Measurements from ENCODE around the gene CENPT.

The CENPT gene

DNA sequence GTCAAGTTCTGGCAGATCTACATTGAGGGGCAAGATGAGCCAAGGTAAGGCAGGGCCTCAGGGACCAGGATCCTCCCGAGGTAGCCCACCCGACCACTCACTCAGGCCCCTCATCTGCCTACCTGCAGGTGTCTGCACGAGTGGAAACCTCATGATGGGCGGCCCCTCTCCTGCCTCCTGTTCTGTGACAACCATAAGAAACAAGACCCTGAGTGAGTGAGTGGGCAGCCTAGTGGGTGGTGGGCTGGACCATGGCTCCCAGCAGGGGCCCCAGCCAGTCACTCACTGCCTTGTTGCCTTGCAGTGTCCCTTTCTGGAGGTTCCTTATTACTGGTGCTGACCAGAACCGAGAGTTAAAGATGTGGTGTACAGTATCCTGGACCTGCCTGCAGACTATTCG, 30.7 kb upstream of the CENPT start:
- no peak overlapping the region for H3K4me2 ChIP-seq (ENCODE audit: low read depth, low read length, poor library complexity, severe bottlenecking)
- no peak overlapping the region for H3K27ac ChIP-seq (ENCODE audit: low read depth, low read length)
- TF ChIP-seq EZH2phosphoT487 (conservative IDR thresholded peaks at IDR 0.05; ENCODE audit: low read length), result no peak
- TF ChIP-seq, protein P1, sequence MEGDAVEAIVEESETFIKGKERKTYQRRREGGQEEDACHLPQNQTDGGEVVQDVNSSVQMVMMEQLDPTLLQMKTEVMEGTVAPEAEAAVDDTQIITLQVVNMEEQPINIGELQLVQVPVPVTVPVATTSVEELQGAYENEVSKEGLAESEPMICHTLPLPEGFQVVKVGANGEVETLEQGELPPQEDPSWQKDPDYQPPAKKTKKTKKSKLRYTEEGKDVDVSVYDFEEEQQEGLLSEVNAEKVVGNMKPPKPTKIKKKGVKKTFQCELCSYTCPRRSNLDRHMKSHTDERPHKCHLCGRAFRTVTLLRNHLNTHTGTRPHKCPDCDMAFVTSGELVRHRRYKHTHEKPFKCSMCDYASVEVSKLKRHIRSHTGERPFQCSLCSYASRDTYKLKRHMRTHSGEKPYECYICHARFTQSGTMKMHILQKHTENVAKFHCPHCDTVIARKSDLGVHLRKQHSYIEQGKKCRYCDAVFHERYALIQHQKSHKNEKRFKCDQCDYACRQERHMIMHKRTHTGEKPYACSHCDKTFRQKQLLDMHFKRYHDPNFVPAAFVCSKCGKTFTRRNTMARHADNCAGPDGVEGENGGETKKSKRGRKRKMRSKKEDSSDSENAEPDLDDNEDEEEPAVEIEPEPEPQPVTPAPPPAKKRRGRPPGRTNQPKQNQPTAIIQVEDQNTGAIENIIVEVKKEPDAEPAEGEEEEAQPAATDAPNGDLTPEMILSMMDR (IDR thresholded peaks at IDR 0.05; ENCODE audit: insufficient read depth, low read length, poor library complexity, severe bottlenecking), result no peak
- no peaks in the 10 kb centered on the region for H3K27me3 ChIP-seq (ENCODE audit: low read length)
- no peak overlapping the region for H3K4me3 ChIP-seq (ENCODE audit: insufficient read depth, low read length, poor library complexity, severe bottlenecking)
- H3K9ac ChIP-seq (ENCODE audit: low read length), result no peak overlapping the region
- H3K36me3 ChIP-seq (ENCODE audit: low read length), result no peaks in the 10 kb centered on the region
- H4K20me1 ChIP-seq (ENCODE audit: low read depth, low read length), result no peaks in the 10 kb centered on the region
- H3K9me2 ChIP-seq (replicated peaks; ENCODE audit: insufficient read depth, low read length), result no peaks in the 10 kb centered on the region
- H3K9me3 ChIP-seq (ENCODE audit: insufficient read depth, low read length), result no peaks in the 10 kb centered on the region
- H2AFZ ChIP-seq (ENCODE audit: low read depth, low read length, severe bottlenecking), result no peak overlapping the region
- peaks cover 32% of the 10 kb centered on the region for H3K79me2 ChIP-seq (ENCODE audit: insufficient read depth, low read length)
- no peaks in the 10 kb centered on the region for H3F3A ChIP-seq (ENCODE audit: insufficient read depth)

DNA sequence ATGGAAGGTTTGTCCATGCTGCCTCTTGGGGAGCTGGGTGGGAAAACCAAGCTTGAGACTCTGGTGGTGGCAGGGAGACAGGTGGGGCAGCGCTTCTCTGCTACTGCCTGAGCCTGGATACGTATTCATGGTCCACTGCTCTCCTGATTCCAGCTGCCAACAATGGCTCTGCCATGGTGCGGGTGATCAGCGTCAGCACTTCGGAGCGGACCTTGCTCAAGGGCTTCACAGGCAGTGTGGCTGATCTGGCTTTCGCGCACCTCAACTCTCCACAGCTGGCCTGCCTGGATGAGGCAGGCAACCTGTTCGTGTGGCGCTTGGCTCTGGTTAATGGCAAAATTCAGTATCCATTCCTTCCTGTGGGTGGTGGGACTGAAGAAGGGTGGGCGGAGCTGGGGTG, 29.6 kb upstream of the CENPT start:
- H3K9me3 ChIP-seq (ENCODE audit: insufficient read depth, low read length), result no peaks in the 10 kb centered on the region
- no peak overlapping the region for H3K27ac ChIP-seq (ENCODE audit: low read depth, low read length)
- peaks cover 35% of the 10 kb centered on the region for H3K79me2 ChIP-seq (ENCODE audit: insufficient read depth, low read length)
- no peaks in the 10 kb centered on the region for H3K36me3 ChIP-seq (ENCODE audit: low read length)
- no peak for TF ChIP-seq EZH2phosphoT487 (conservative IDR thresholded peaks at IDR 0.05; ENCODE audit: low read length)
- TF ChIP-seq, protein P1 (IDR thresholded peaks at IDR 0.05; ENCODE audit: insufficient read depth, low read length, poor library complexity, severe bottlenecking), result no peak
- H2AFZ ChIP-seq (ENCODE audit: low read depth, low read length, severe bottlenecking), result no peak overlapping the region
- H3F3A ChIP-seq (ENCODE audit: insufficient read depth), result peaks cover 5% of the 10 kb centered on the region
- H3K9ac ChIP-seq (ENCODE audit: low read length), result no peak overlapping the region
- no peak overlapping the region for H3K4me2 ChIP-seq (ENCODE audit: low read depth, low read length, poor library complexity, severe bottlenecking)
- H4K20me1 ChIP-seq (ENCODE audit: low read depth, low read length), result no peaks in the 10 kb centered on the region
- no peaks in the 10 kb centered on the region for H3K9me2 ChIP-seq (replicated peaks; ENCODE audit: insufficient read depth, low read length)
- H3K4me3 ChIP-seq (ENCODE audit: insufficient read depth, low read length, poor library complexity, severe bottlenecking), result no peak overlapping the region
- no peaks in the 10 kb centered on the region for H3K27me3 ChIP-seq (ENCODE audit: low read length)

- Histone ChIP-seq H3K4me2 (ENCODE audit: low read depth, low read length, poor library complexity, severe bottlenecking) (peak overlapping the region; percentile 85), H3F3A (ENCODE audit: insufficient read depth) (peaks cover 21% of the 10 kb centered on the region), H2AFZ (ENCODE audit: low read depth, low read length, severe bottlenecking) (no peak overlapping the region), H3K9ac (ENCODE audit: low read length) (peak overlapping the region; percentile 90), H3K27me3 (ENCODE audit: low read length) (no peaks in the 10 kb centered on the region), H3K4me3 (ENCODE audit: insufficient read depth, low read length, poor library complexity, severe bottlenecking) (peak overlapping the region; percentile 96), H3K79me2 (ENCODE audit: insufficient read depth, low read length) (peaks cover 35% of the 10 kb centered on the region), H3K9me3 (ENCODE audit: insufficient read depth, low read length) (no peaks in the 10 kb centered on the region), H4K20me1 (ENCODE audit: low read depth, low read length) (no peaks in the 10 kb centered on the region), H3K36me3 (ENCODE audit: low read length) (no peaks in the 10 kb centered on the region), H3K9me2 (replicated peaks; ENCODE audit: insufficient read depth, low read length) (no peaks in the 10 kb centered on the region), H3K27ac (ENCODE audit: low read depth, low read length) (no peak overlapping the region)
- no peak for TF ChIP-seq EZH2phosphoT487 (conservative IDR thresholded peaks at IDR 0.05; ENCODE audit: low read length)
- TF ChIP-seq, protein P1 (IDR thresholded peaks at IDR 0.05; ENCODE audit: insufficient read depth, low read length, poor library complexity, severe bottlenecking), result no peak
Measured at GRCh38 chr16:67874372-67874771, 26.9 kb upstream of the CENPT start.
